SW 1271 (cell line): ENCODE data around the gene U2AF1L4.

Experiments used
- DNase-seq, 2 experiments: peaks; one replicate each; lab custom pipeline; 2025; lab: John Stamatoyannopoulos, UW

The U2AF1L4 gene

DNA sequence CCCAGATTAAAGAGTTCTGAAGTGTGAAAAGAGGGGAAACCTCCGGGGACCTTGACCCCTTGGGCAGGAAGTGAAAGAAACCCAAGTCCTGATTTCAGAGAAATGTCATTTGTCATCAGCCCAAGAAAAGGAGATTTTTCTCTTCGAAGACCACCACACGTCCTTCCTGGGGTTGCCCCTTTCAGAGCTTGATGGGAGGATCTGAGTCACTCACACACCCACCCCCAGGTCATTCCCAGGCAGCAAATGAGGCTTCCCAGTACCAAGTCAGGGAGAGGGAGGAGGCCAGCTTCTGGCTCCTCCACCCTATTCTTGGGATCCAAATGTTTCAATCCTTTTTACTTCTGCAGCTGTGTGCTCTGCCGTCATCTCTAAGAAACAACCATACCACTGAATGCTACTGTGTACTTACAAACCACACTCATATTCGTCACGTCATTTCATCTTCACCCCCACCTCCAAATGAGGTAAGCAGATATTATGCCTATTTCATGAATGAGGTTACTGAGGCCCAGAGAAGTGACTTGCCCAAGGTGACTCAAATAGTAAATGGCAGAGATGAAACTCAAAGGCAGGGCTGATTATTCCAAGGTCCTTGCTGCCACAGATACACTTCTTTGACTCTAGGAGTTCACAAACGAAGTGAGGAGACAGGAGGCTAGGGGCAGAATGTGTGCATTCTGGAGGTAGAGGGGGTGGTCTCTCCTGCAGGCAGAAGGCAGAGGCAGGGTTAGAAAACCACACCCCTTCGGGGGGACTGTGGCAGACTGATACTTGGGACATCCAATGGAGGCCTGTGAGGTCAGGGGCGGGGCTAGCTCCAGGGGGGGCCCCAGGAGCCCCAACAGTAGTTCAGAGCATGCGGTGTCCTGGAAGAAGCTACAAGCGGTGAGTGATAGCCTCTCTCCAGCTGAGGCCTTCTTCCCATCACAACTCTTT is 32.4 kb downstream of the U2AF1L4 start:
- no peak for DNase-seq

DNA sequence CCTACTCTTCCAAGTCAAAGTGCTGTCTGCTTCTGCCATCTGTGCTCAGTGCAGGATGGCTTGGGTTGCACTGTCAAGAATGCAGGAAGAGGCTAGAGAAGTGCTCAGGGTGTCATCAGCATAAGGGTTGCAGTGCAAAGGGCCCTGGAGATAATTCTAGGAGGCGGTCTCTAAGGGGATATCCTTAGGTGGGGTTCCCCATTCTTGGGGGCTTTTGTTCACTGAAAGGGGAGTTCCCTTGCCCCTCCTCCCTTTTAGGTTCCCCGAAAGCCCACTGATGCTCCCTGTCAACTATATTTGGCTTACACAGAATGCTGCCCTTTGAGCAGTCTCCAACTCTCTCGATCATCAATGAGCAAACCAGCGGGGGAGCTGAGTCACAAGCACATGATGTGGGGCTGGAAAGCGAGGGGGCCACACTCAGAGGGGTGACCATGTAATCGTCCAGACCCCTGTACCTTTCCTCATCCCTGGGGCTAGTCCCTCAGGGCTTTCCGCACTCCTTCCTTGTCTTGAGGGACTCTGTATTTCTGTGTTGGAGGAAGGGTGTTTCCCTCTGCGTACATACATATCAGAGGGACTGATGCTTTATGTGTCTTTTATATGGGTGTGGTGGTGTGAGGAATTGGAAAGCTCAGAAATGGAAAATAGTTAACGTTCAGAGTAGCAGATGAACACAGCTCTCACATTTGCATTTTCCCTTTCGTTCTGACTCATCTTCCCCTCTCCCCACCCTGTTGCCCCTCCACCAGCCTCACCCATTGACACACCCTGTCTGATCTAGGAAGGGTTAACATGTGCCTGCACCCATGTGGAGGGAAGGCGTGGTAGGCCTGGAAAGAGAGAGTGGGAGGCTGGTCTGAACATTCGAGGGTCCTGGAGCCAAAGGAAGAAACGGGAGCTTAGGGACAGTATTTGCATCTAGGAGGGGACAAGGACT is 34.2 kb downstream of the U2AF1L4 start:
- DNase-seq, result no peak

DNA sequence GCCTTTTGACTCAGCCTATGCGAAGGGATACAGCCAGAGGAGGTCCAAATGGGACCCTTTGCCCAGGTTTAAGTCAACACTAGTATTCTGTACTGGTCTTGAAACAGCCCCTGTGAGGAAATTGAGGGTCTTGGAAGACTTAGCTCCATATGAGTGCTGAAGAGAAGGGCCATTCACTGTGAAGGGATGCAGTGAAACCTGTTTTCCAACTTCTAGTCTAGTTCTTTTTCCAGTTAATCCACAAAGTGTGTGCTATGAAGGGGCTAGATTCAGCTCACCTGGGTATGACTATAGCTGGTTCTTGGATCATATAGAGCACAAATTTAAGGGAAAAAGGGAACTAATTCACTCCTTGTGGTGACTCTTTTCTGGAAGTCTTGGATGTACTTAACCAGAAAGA is 36.8 kb downstream of the U2AF1L4 start:
- no peak for DNase-seq

DNA sequence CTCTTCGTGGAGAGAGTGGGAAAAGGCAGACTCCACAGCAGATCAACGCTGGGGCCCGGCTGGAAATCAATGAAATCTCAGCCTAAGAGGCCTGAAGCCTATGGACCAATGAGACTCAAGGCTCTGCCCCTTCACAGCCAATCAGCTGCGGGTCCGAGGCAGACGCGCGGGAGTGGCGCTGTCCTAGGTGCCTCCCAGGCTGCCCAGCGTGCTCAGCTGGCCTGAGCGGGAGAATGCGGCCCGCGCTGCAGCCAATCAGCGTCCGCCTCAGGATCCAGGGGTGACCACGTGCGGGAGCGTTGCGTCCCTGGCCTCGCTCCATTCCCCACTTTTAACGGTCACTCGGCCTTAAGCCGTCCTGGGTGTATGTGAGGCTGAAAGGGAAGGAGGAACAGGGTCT is 41.0 kb downstream of the U2AF1L4 start, which contains the start of gene ZBTB32:
Gene ZBTB32 (plus strand): TSS at position 341 of the 400 bp plus-strand sequence. CDS start 10,069 bp downstream, outside the sequence.
- DNase-seq, result no peak

DNA sequence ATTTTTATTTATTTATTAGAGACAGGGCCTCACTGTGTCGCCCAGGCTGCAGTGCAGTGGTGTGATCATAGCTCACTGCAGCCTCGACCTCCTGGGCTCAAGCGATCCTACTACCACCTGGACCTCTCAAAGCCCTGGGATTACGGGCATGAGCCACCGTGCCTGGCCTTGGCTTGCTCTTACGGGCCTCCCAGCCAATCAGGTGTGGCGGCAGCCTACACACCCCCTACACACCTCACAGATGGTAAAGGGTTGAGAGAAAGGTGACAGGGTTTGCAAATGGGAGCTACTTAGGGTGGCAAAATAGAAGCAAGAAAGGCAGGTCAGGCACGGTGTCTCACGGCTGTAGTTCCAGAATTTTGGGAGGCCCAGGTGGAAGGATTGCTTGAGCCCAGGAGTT is 41.9 kb downstream of the U2AF1L4 start:
- no peak for DNase-seq

DNA sequence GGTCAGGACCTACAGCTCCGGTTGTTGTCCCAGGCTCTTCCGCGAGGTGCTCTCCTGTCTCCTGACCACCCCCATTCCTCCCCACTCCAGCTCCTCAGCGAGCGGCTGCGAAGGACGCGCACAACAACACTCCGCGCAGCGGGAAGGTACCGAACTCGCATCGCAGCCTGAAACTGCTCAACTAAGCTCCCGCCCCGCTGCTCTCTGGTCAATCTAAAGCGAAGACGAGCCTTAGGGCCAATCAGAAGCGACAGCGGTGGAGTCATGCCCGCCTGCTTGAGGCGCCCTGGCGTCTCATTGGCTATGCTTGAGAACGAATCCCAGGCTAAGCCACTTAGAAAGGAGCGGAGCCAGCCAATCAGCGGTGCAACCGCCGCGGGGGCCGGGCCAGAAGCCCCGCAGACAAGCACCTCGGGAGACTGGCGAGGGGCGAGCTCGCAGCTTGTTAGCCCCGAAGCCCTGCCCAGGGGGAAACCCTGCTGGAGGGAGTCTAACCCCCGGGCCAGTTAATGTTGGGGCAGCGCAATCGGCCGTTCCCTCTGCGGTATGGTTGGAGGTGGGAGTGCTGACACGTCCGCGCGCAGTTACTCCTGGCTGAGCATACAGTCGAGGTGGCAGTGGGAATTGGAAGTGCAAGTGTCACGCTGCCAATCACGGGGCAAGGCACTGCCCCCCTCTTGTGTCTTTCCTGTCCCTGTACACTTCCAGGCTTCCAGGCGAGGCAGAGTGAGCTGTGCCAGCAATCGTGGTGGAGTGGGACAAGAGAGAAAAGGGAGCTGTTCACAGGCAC is 42.8 kb downstream of the U2AF1L4 start:
- DNase-seq, result peak; percentile 92 to 95

DNA sequence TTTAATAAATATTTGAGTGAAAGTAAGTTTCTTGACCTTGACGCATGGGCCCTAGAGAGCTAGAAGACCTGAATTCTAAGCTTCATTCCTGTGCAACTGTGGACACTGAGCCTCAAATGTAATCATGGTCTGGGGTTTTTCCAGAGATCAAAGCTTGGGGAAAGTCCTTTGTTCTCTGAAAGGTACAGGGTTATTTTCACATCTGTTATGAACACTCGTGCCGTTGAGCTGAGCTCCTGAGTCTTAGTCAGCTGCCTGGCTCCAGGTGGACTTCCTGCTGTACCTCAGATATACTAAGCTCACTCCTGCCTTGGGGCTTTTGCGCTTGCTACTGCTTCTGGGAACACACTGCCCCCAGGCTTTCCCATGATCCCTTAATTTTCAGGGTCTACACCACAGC is 48.4 kb downstream of the U2AF1L4 start:
- DNase-seq, result no peak

DNA sequence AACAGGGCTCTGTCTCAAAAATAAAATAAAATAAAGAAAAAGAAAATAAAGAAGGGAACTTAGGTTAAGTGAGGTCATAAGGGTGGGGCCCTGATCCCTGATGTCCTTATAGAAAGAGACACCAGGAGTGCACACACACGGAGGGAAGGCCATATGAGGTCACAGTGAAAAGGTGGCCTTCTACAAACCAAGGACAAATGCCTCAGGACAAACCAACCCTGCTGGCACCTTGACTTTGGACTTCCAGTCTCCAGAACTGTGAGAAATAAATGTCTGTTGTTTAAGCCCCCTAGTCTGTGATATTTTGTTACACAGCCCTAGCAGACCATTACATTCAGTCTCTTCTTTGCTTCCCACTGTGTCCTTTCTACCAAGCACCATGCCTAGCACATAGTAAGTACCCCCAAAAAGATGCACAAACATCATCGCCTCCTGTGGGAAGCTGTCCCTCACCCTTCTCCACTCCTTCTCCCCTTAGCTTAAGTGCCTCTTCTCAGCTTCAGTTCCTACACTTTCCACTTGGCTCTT is 49.3 kb downstream of the U2AF1L4 start:
- no peak for DNase-seq

DNA sequence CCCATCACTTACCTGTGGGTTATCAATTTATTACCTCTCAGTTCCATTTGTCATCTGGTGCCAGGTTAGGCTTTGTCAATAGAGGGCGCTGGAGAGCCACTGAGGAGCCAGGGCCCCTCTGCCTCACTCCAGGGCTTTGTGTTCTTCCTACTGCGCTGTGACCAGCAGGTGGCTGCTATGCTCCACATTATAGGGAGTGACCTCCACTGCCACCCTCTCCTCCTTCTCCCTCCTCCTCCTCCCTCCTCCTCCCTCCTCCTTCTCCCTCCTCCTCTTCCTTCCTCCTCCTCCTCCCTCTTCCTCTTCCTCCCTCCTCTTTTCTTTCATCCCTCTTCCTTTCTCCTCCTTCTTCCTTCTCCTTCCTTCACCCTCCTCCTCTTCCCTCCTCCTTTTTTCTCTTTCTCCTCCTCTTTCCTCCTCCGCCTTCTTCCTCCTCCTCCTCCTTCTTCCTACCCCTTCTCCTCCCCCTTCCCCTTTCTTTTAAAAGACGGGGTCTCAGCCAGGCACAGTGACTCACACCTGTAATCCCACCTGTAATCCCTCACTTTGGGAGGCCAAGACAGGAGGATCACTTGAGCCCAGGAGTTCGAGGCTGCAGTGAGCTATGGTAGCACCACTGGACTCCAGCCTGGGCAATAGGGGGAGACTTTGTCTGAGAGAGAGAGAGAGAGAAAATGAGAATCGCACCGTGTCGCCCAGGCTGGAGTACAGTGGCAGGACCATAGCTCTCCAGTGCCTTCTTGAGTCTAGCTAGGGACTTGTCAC is 51.2 kb downstream of the U2AF1L4 start:
- DNase-seq, result peak; percentile 35 to 82

DNA sequence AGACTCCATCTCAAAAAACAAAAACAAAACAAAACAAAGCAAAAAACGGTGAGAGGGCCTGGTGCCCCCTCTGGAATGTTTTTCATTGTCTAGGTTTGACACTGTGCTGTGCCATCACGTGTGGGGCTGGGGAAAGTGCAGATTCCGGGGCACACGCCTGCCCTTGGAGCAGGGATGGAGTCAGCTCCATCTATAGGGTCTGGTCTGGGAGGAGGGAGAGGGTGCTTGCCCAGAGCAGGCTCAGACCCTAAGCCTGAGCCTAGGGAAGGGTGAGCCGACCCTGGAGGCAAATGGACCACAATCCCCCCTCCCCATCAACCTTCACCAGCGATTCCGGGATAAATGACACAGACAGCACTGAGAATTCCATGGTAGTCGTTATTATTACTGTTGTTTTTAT is 51.8 kb downstream of the U2AF1L4 start:
- DNase-seq, result no peak
